SHP77 treated with DMSO at 0.1 percent for 48 hours (cell line): ENCODE measurements around the gene STIP1.

Experiments
- DNase-seq: peaks from one replicate; lab custom pipeline; 2025; lab: John Stamatoyannopoulos, UW

STIP1 gene

DNA sequence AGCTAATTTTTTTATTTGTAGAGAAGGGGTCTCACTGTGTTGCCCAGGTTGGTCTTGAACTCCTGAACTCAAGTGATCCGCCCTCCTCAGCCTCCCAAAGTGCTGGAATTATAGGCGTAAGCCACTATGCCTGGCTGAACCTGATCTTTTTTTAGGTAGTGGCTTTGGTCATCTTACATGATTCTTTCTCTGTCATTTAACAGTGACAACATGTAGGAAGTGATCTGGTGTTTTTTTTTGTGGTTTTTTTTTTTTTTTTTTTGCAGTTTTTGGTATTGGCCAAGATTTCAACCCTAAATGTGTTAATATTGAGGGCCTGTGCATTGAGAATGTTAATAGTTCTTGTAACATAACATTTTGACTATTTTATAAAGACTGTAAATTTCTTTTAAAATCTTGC, 12.5 kb downstream of the STIP1 start:
- DNase-seq, result no peak

DNA sequence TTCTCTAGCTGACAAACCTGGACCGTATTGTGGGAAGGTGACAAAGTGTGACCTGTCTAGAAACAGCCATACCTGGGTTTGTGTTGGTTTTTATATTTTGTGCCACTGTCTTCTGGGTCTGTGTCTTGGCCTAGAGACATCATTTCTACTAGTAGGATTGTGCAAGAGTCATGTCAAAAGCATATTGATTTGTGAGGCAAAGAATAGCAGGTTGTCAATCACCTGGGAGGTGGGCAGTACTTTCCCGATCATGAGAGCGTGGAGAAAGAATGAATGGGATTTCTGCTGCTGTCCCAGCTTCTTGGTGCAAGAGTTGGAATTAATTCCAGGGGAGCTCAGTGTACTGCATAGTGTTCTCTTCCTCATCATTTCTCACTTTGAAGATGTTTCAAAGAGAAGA, 15.6 kb downstream of the STIP1 start:
- no peak for DNase-seq

DNA sequence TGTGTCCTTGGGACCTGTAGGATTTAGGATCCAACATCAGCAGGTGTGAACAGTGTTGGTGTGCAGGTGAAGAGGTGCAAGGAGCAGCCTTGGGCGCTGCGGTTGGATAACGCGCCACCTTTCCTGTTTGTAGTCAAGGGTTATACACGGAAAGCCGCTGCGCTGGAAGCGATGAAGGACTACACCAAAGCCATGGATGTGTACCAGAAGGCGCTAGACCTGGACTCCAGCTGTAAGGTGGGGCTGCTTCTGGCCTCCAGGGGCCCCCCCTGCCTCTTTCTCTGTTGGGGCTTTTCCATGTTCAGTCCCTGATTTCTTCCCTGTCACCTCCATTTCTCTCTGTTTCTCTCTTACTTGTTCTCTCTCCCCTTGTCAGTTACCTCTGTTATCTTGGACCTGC, 17.0 kb downstream of the STIP1 start:
- DNase-seq, result no peak

DNA sequence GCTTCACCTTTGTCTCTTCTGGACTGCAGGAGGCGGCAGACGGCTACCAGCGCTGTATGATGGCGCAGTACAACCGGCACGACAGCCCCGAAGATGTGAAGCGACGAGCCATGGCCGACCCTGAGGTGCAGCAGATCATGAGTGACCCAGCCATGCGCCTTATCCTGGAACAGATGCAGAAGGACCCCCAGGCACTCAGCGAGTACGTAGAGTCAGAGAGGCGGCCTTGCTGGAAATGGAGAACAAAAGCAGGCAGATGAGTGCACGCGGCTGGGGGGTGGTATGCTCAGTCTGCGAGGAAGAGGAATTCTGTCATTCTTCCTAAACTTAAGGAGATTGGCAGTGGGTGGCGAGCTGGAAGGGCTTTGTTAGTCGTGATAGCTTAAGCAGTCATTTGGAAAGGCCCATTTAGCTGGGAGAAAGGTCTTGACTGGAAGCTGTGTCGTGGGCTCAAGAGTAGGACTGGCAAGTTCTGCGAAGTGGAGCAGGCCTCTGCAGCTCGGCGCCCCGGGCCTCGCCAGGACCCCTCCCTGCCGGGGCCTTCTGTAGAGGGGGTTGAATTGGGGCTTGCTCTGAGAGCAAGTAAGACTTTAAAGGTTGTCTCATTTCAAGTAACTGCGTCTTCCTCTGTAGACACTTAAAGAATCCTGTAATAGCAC, 17.6 kb downstream of the STIP1 start:
- no peak for DNase-seq

DNA sequence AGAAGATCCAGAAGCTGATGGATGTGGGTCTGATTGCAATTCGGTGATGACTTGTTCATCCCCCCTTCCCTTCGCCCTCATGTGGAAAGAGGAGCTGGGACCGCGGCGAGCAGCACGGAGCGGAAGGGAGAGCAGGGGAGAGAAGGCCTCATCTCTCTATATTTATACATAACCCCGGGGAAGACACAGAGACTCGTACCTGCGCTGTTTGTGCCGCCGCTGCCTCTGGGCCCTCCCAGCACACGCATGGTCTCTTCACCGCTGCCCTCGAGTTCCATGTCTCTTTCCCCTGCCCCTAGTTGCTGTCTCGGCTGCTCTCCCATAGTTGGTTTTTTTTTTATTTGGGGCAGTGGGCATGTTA, 18.1 kb downstream of the STIP1 start:
- DNase-seq, result no peak

DNA sequence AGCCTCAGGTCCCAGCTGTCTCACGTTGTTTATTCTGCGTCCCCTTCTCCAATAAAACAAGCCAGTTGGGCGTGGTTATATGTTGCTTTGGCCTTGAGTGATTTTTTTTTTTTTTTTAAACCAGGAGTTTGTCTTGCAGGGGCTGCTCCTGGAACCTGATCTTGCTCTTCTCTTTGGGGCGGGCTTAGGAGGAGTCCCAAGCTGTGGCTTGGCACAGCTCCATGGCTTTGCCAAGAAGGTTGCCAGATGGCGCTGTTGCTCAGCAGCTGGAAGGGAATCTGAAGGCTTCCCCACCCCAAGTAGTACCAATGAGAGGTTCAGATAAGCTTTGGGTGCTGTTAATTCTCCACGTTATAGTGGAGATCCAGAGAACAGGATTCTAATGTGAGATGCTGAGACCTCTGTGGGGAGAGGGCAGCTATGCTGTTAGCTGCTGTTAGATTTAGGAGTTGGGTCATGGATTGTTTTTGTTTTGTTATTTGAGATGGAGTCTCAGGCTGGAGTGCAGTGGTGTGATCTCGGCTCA, 18.6 kb downstream of the STIP1 start:
- DNase-seq, result peak; percentile 18

DNA sequence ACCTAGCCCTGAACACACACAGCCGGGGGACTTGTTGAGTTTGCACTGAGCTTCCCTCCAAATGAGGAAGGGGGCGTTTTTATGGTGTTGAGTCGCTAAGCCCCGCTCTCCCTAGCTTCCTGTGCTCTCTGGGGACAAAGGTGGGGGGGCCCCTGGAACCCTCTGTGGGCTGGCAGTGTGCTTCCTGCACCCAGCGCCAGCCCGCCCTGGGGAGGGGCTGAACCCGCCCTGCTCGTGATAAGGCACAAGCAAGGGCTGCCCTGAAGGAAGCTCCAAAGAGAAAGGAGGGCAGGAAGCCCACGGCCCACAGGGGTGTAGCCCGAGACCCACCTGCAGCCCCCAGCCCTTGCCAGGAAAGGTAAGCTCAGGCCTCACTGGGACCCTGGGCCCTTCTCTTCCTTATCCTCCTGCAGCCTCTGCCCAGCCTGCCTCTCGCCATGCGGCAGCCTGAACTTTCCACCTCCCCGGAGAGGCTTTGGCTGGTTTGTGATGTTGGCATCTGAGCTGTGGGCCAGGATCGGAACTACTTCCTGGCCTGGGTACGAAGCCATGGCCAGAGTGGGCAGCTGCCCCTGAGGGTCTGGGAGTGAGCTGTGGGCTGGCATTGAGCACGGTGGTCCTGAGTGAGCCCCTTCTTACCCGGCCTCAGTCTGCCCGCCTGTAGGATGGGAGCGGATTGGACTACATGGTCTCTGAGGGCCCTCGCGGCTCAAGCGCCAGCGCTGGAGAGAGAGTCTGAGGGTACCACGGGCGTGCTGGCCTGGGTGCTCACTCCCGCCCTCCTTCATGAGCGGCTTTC, 20.7 kb downstream of the STIP1 start, which contains the start of gene FERMT3:
FERMT3 (plus strand) TSS at position 265 of the 799 bp plus-strand sequence. CDS start 644 bp downstream, outside the sequence.
- DNase-seq, result no peak

DNA sequence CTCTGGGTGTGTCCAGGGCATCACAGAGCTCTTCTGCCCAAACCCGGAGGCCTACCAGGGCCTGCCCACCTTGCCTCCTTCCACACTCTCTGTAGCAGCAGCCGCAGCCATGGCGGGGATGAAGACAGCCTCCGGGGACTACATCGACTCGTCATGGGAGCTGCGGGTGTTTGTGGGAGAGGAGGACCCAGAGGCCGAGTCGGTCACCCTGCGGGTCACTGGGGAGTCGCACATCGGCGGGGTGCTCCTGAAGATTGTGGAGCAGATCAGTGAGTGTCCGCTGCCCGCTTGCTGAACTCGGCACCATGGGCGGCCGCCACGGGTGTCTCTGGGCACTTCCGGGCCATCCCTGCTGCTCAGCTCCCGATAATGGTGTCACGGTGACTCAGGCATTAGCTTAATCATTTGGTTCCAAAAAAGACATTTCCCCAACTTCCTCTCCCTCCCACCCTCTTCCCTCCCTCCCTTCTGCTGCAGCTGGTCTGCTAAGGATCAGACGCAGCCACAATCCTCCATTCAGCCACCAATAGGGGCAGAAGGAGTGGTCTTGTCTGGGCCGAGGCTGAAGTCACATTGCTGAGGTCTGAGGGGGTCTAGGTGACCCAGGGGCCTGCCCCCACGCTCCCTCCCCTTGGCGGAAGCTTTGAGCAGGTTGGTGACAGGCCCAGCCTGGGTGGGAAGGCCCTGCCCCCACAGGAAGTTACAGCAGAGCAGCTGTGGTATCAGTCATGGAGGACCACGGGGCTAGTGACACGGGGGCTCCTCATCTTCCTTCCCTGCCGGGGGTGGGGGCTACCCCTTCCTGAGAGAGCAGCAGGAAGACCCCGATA, 21.5 kb downstream of the STIP1 start:
- DNase-seq, result no peak

DNA sequence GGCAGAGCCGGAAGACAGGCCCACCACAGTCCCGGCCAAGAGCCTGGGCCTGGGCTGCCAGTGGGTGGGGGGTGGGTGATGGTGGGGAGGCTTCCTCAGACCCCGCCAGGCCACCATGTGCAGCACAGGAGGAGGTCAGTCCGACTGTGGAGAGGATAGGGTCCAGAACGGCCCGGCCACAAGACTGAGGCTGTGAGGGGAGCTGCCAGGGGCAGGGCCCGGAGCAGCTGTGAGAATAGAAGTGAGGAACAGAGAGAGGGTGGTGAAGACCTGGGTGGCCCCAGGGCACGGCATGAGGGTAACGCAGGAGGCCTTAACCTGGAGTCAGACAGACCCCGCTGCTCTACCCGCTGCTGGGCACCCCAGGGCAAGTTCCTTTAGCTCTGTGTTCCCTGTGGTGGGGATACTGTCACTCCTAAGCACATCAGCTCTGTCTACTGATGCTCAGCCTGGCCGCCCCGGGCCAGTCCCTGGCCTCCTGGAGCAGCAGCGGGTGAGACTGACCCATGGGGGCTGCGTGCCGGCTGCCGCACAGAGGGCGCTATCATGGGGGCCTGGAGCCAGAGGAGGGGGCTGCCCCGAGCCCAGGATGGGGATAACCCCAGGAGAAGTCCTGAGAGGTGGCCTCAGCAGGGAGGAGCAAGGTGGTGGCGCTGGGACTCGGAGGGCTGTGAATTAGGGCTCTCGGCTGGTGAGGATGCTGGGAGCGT, 22.3 kb downstream of the STIP1 start:
- DNase-seq, result no peak

DNA sequence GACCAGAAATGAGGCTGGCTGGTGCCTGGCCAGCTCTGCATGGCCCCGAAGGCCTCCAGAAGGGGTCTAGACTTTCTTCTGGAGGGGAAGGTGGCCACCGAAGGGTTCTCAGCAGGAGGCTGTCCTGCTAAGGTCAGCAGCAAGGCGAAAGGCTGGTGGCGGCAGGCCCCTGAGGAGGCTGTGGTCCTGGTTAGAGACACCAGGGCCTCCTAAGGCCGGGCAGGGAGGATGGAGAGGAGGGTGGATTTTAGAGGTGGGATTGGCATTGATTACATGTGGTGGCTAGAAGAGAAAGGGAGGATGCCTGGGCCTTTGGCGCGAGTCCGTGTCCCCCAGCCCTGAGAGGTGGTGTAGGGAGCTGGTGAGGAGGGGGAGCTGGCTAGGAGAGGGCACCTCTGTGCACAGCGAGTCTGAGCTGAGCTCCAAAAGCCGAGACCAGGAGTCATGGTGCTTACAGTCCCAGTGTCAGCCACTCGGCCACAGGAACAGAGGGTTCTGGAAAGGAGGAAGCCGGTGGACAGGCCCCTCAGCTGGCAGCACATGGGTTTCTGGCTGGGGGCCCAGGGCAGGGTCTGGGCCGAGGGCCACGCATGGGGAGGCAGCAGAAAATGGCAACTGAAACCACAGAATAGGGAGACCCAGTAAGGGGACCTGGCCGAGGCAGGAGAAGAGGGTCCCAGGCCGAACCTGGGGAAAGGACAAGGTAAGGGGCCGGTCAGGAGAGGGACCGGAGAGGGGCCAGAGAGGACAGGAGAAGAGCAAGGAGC, 23.0 kb downstream of the STIP1 start:
- DNase-seq, result no peak

DNA sequence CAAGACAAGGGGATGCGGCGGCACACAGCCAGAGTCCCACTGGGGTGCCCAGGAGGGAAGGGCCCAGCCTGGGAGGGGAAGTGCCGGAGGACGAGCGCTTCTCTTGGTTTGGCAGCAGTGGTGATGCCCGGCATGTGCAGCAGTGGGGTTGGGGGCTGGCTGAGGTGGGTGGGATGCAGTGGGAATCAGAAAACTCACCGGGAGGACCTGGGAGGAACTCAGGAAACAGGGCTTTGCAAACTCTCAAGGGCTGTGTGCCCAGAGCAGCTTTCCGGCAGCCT, 23.5 kb downstream of the STIP1 start:
- no peak for DNase-seq

DNA sequence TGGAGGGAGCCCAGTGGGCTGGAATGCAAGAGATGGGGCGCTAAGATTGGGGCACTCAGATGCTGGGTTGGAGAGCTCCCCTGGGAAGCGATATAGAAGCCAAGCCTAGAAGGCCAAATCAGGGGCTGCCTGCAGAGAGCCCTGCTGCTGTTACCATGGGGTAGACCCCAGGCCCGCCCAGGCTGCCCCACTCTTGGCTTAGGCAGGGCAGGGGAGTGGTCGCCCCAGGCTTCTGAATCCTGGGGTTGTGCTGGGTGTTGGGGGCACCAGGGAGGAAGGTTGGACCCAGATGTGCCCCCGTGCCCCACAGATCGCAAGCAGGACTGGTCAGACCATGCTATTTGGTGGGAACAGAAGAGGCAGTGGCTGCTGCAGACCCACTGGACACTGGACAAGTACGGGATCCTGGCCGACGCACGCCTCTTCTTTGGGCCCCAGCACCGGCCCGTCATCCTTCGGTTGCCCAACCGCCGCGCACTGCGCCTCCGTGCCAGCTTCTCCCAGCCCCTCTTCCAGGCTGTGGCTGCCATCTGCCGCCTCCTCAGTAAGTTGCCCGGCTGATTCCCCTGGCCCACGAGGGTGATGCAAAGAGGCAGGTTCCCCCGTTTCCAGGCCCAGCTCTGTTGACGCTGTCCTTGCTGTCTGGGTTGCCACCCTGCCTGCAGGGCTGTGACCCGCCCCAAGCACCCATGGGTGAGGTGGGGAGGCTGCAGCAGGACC, 24.5 kb downstream of the STIP1 start:
- no peak for DNase-seq

DNA sequence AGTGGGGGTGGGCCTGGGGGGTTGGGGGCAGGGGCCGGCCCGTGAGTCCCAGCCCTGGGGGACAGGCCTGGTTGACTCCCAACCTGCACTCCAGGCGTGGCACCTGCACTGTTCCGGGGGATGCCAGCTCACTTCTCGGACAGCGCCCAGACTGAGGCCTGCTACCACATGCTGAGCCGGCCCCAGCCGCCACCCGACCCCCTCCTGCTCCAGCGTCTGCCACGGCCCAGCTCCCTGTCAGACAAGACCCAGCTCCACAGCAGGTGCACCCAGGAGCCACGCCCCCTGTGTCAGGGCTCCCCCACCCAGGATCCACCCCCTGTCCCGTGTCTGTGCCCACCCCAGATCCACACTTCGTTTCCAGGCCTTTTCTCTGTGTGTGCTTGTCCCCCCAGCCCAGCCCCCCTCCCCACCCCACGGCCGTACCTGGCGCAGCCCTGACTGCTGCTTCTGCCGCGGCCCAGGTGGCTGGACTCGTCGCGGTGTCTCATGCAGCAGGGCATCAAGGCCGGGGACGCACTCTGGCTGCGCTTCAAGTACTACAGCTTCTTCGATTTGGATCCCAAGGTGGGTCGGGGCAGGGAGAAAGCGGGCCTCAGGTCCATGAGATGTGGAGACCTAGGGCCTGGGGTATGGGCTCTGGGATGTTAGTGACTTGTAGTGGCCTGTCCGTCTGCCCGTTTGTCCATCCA, 25.4 kb downstream of the STIP1 start:
- DNase-seq, result no peak

DNA sequence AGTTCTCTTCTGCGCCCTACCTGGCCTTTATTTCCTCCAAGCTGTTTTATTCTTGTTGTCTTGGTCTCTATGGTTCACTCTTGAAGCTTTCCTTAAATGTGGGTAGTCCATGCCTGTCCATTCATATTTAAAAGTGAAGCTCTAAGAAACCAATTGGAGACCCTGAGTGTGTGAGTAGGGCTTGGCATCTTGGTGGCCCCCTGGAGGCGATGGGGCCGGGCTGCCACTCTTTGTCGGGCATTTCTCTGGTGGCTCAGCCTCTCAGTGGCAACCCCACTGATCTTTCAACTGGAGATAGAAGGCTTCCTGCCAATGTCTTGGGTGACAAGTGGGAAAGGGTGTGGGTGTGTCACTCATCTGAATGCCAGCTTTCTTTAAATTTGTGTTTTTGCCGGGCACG, 30.9 kb downstream of the STIP1 start:
- no peak for DNase-seq

DNA sequence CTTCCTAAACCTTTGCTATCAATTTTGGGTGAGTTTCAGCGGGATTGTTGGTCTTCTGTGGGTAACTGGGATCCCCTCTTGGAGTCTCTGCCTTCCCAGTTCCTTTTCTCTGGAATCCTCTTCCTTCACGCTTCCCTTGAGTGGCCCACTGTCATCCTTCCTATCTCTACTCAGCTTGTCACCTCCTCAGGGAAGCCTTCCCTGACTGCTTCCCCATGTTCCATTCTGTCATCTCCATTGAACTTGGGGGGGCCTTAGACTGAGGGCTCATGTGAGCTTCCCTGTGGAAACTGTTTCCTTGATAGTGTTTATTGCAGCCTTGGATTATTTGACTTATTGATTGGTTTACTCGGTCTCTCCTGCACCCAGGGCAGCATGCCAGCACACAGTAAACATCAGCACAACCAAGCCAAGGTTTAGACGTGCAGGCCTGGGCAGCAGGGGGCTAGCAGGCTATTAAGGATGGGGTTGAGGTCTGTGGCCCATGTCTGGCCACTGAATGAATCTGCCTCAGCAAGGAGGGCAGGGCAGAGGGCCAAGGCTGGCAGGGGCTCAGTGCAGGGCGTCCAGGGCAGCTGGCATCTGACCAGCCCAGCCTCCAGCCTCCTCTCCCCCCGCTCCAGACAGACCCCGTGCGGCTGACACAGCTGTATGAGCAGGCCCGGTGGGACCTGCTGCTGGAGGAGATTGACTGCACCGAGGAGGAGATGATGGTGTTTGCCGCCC, 32.8 kb downstream of the STIP1 start:
- no peak for DNase-seq

DNA sequence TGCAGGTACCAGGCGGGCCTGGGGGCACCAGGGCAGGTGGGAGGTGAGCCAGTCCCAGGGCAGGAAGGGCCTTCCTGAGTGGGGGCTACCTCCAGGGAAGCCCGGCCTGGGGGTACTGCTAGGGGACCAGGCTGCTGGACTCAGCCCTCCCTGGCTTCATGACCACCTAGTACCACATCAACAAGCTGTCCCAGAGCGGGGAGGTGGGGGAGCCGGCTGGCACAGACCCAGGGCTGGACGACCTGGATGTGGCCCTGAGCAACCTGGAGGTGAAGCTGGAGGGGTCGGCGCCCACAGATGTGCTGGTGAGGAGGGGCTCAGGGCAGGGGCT, 33.3 kb downstream of the STIP1 start:
- DNase-seq, result no peak

DNA sequence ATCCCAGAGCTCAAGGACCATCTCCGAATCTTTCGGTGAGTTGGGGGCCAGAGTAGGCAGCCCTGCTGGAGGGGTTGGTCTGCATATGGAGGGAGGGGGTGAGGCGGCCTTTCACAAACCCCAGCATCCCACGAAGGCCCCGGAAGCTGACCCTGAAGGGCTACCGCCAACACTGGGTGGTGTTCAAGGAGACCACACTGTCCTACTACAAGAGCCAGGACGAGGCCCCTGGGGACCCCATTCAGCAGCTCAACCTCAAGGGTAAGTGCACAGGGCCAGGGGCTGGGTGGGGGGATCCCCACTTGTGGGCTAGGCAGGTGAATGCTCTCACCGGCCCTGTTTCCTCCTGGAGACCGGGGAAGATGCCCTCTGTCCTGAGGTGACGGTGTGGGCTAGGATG, 33.8 kb downstream of the STIP1 start:
- DNase-seq, result no peak

DNA sequence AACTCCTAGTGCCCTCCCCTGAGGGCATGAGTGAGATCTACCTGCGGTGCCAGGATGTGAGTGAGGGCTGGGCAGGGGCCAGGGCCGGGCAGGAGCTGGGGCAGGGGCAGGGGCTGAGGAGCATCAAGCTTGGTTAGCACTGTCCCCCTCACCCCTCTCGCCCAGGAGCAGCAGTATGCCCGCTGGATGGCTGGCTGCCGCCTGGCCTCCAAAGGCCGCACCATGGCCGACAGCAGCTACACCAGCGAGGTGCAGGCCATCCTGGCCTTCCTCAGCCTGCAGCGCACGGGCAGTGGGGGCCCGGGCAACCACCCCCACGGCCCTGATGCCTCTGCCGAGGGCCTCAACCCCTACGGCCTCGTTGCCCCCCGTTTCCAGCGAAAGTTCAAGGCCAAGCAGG, 34.3 kb downstream of the STIP1 start:
- no peak for DNase-seq

DNA sequence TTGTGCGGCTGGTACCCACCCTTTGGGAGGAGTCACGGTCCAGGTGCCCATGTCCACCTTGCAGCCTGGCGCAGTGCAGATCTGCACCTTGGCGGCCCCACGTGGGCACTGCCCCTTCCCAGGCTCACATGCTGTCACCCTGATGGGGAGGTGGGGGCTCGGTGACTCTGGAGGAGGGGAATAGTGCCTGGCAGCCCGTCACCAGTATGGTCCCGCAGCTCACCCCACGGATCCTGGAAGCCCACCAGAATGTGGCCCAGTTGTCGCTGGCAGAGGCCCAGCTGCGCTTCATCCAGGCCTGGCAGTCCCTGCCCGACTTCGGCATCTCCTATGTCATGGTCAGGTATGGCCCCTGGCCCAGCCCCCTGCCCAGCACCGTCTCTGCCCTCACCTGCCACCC, 34.8 kb downstream of the STIP1 start:
- DNase-seq, result no peak

DNA sequence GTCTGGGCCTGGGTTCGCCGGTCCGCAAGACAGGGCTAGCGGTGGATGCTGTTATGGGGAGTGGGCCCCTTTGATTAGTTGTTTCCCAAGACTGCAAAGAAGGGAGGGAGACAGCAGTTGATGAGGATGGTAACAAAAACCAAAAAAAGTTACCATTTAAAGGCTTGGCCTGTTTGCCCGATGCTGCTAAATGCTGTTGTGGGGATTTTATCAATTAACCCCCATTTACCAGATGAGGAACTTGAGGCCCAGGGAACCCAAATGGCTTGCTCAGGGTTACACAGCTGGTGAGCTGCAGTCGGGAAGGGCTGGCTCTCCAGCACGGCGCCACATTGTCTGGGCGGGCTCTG, 36.7 kb downstream of the STIP1 start:
- no peak for DNase-seq
